ENCODE measurements around the gene FBXO36. TPM values are rescaled to one million over a fixed set of nuclear protein-coding genes. Genes with fewer than 3 reads are reported as not detected.

FBXO36 gene
- total and polyA plus RNA-seq, 2 experiments from 2014 or later = 5.8 to 7.6 TPM

GRCh38 chr2:230011617-230012016 lies 89.3 kb downstream of the FBXO36 start (continued):
- TF ChIP-seq, protein P1, sequence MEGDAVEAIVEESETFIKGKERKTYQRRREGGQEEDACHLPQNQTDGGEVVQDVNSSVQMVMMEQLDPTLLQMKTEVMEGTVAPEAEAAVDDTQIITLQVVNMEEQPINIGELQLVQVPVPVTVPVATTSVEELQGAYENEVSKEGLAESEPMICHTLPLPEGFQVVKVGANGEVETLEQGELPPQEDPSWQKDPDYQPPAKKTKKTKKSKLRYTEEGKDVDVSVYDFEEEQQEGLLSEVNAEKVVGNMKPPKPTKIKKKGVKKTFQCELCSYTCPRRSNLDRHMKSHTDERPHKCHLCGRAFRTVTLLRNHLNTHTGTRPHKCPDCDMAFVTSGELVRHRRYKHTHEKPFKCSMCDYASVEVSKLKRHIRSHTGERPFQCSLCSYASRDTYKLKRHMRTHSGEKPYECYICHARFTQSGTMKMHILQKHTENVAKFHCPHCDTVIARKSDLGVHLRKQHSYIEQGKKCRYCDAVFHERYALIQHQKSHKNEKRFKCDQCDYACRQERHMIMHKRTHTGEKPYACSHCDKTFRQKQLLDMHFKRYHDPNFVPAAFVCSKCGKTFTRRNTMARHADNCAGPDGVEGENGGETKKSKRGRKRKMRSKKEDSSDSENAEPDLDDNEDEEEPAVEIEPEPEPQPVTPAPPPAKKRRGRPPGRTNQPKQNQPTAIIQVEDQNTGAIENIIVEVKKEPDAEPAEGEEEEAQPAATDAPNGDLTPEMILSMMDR (conservative IDR thresholded peaks at IDR 0.05; ENCODE audit: low read depth in 2 of 2) = no peak
- TF ChIP-seq, protein P2, sequence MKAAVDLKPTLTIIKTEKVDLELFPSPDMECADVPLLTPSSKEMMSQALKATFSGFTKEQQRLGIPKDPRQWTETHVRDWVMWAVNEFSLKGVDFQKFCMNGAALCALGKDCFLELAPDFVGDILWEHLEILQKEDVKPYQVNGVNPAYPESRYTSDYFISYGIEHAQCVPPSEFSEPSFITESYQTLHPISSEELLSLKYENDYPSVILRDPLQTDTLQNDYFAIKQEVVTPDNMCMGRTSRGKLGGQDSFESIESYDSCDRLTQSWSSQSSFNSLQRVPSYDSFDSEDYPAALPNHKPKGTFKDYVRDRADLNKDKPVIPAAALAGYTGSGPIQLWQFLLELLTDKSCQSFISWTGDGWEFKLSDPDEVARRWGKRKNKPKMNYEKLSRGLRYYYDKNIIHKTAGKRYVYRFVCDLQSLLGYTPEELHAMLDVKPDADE (IDR thresholded peaks at IDR 0.05) = no peak
- TF ChIP-seq JUNB (IDR thresholded peaks at IDR 0.05; ENCODE audit: unreplicated experiment) (no peak), ZNF114 (CRISPR knock-in tag; IDR thresholded peaks at IDR 0.05) (no peak), NANOG (IDR thresholded peaks at IDR 0.05; ENCODE audit: borderline replicate concordance) (no peak), EZH2phosphoT487 (IDR thresholded peaks at IDR 0.05; ENCODE audit: unreplicated experiment) (no peak)

DNA sequence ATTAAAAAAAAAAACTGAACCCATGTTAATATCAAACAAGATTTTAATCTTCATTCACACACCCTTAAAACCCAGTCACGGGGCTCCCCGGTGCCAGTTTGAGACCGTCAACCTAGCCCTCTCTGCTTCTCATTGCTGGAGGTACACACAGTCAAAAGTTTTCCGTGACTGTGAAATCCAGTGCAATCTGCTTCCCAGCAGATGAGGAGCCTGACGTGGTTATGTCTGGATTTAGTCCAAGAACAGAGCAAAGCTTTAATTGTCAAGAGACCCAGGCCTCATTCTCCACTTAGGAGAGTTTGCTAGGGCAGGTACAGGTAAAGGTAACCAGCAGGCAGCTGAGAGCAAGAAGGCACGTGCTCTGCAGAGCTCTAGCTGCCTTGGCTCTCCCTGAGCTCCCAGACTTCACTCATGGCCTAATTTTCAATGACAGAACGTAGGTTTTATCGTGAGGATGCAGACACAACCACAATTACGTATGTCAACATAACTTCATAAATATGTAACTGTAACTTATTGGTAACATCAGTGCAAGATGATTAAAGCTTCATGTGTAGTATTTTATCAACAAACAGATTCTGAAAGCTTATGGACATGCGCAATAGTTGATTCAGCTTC lies 90.1 kb downstream of the FBXO36 start:
- DNase-seq (ENCODE audit: low spot score) (no peak), ATAC-seq (no peak)
- no peak overlapping the region for H3K27ac ChIP-seq (ENCODE audit: low read depth)
- H3K27ac Mint-ChIP-seq = no peak overlapping the region
- H4K20me1 ChIP-seq (replicated peaks; ENCODE audit: insufficient read depth) = no peaks in the 10 kb centered on the region
- no peaks in the 10 kb centered on the region for H3F3A ChIP-seq (replicated peaks; ENCODE audit: low read depth)
- no peak overlapping the region for H2AFZ ChIP-seq
- H3K4me3 ChIP-seq = no peak overlapping the region
- H3K27me3 Mint-ChIP-seq (ENCODE audit: insufficient read depth, low read depth, poor library complexity) = peaks cover 9% of the 10 kb centered on the region
- H3K27me3 ChIP-seq (ENCODE audit: insufficient read depth) = no peaks in the 10 kb centered on the region
- H3K9me2 ChIP-seq (ENCODE audit: insufficient read depth) = no peaks in the 10 kb centered on the region
- H3K36me3 Mint-ChIP-seq (ENCODE audit: low read depth) = peaks cover 3% of the 10 kb centered on the region; the same call in 1 of the 3 replicates
- no peaks in the 10 kb centered on the region for H3K4me1 ChIP-seq (ENCODE audit: insufficient read depth)
- H3K36me3 ChIP-seq (ENCODE audit: insufficient read depth) = no peaks in the 10 kb centered on the region
- H3K4me2 ChIP-seq = no peak overlapping the region
- H3K4me1 Mint-ChIP-seq = no peaks in the 10 kb centered on the region
- H3K4me3 Mint-ChIP-seq = no peak overlapping the region
- no peaks in the 10 kb centered on the region for H3K9me3 Mint-ChIP-seq
- TF ChIP-seq ZNF114 (CRISPR knock-in tag; IDR thresholded peaks at IDR 0.05) (no peak), POLR2AphosphoS5 (IDR thresholded peaks at IDR 0.05; ENCODE audit: low read depth) (no peak), EZH2 (IDR thresholded peaks at IDR 0.05; ENCODE audit: low read depth, unreplicated experiment) (no peak), EZH2phosphoT487 (IDR thresholded peaks at IDR 0.05; ENCODE audit: unreplicated experiment) (no peak), NANOG (IDR thresholded peaks at IDR 0.05; ENCODE audit: borderline replicate concordance) (no peak), STAT1 (IDR thresholded peaks at IDR 0.05; ENCODE audit: unreplicated experiment) (no peak)
- TF ChIP-seq, protein P1 (conservative IDR thresholded peaks at IDR 0.05; ENCODE audit: low read depth in 2 of 2) = no peak
- TF ChIP-seq, protein P2 (IDR thresholded peaks at IDR 0.05) = no peak
- no peaks in the 10 kb centered on the region for H3K79me2 ChIP-seq (replicated peaks; ENCODE audit: insufficient read depth)
